Liver (tissue), 9 donors: ENCODE results near the gene TRPT1. TPM values are rescaled to one million over a fixed set of nuclear protein-coding genes. Genes with fewer than 3 reads are reported as not detected.

ENCODE experiments used
- DNase-seq: peaks from one replicate; pipeline ENCODE4 v3.0.0-alpha.2; 2017; ENCODE audit warnings: low spot score
- H3K27ac ChIP-seq, 2 donors: one replicate each; pipeline ENCODE4 v1.7.0; 2013; ENCODE audit warnings: inconsistent platforms in 2 of 2, low read length in 2 of 2, control low read depth in 1 of 2, low read depth in 1 of 2, mild to moderate bottlenecking in 1 of 2
- H3K27me3 ChIP-seq, 4 donors: one replicate each; pipeline versions ENCODE4 v1.6.1 to v1.7.0; 2013; ENCODE audit warnings: low read length in 3 of 4, inconsistent platforms in 1 of 4, mild to moderate bottlenecking in 1 of 4, moderate library complexity in 1 of 4; ENCODE audit not compliant: control insufficient read depth in 4 of 4, insufficient read depth in 4 of 4
- H3K36me3 ChIP-seq, 4 donors: one replicate each; pipeline versions ENCODE4 v1.6.1 to v1.7.0; 2013; ENCODE audit warnings: low read length in 3 of 4, mild to moderate bottlenecking in 3 of 4, low read depth in 1 of 4, moderate library complexity in 1 of 4; ENCODE audit not compliant: control insufficient read depth in 4 of 4, insufficient read depth in 3 of 4
- H3K4me1 ChIP-seq, 4 donors: one replicate each; pipeline versions ENCODE4 v1.6.1 to v1.7.0; 2013; ENCODE audit warnings: low read length in 3 of 4, mild to moderate bottlenecking in 3 of 4, moderate library complexity in 1 of 4; ENCODE audit not compliant: control insufficient read depth in 4 of 4, insufficient read depth in 4 of 4
- H3K4me3 ChIP-seq, 3 donors: one replicate each; pipeline versions ENCODE4 v1.6.1 to v1.7.0; 2013; ENCODE audit warnings: low read length in 3 of 3, control low read depth in 1 of 3, low read depth in 1 of 3, mild to moderate bottlenecking in 1 of 3
- H3K9ac ChIP-seq, 2 donors: one replicate each; pipeline ENCODE4 v1.7.0; 2013; ENCODE audit warnings: low read length in 2 of 2, mild to moderate bottlenecking in 2 of 2, moderate library complexity in 2 of 2, control low read depth in 1 of 2, low read depth in 1 of 2
- H3K9me3 ChIP-seq, 4 donors: one replicate each; pipeline versions ENCODE4 v1.6.1 to v1.7.0; 2013; ENCODE audit warnings: low read length in 3 of 4; ENCODE audit not compliant: control insufficient read depth in 4 of 4
- CTCF ChIP-seq: fragments of 150-350 bp; IDR thresholded peaks from 2 replicates; pipeline ENCODE4 v1.5.1; 2017; ENCODE audit warnings: improper control_type of control experiment, low read depth, low read length; ENCODE audit not compliant: missing input control
- EGR1 ChIP-seq, 2 donors: IDR thresholded peaks; 2 replicates each; pipeline ENCODE4 v1.6.1; 2016 to 2018; ENCODE audit warnings: antibody characterized with exemption in 2 of 2, low read depth in 2 of 2
- FOXA1 ChIP-seq: IDR thresholded peaks from 2 replicates; pipeline ENCODE4 v1.6.1; 2016; ENCODE audit warnings: antibody characterized with exemption
- GABPA ChIP-seq, 2 donors: IDR thresholded peaks in 1 of 2; conservative IDR thresholded peaks in 1 of 2; 2 replicates each; pipeline ENCODE4 v1.6.1; 2016; ENCODE audit warnings: antibody characterized with exemption in 2 of 2, mild to moderate bottlenecking in 1 of 2, moderate library complexity in 1 of 2
- HNF4A ChIP-seq, 2 donors: conservative IDR thresholded peaks; 2 replicates each; pipeline ENCODE4 v1.6.1; 2016; ENCODE audit warnings: antibody characterized with exemption in 2 of 2, mild to moderate bottlenecking in 2 of 2
- HNF4G ChIP-seq: IDR thresholded peaks from 2 replicates; pipeline ENCODE4 v1.6.1; 2016; ENCODE audit warnings: antibody characterized with exemption
- JUND ChIP-seq, 2 donors: IDR thresholded peaks; 2 replicates each; pipeline ENCODE4 v1.6.1; 2016; ENCODE audit warnings: antibody characterized with exemption in 2 of 2
- MAX ChIP-seq: IDR thresholded peaks from 2 replicates; pipeline ENCODE4 v1.6.1; 2016; ENCODE audit warnings: antibody characterized with exemption
- RAD21 ChIP-seq, 2 donors: IDR thresholded peaks; 2 replicates each; pipeline ENCODE4 v1.6.1; 2016; ENCODE audit warnings: antibody characterized with exemption in 2 of 2, mild to moderate bottlenecking in 2 of 2
- REST ChIP-seq: IDR thresholded peaks from 2 replicates; pipeline ENCODE4 v1.6.1; 2016; ENCODE audit warnings: antibody characterized with exemption, mild to moderate bottlenecking
- TAF1 ChIP-seq: conservative IDR thresholded peaks from 2 replicates; pipeline ENCODE4 v1.6.1; 2016; ENCODE audit warnings: antibody characterized with exemption, mild to moderate bottlenecking
- ZBTB33 ChIP-seq: IDR thresholded peaks from 2 replicates; pipeline ENCODE4 v1.6.1; 2016; ENCODE audit warnings: antibody characterized with exemption
- WGBS: extraction: QIAGEN DNeasy Blood & Tissue Kit; methylation state at CpG from one replicate; pipeline ENCODE4 v1.1.7; 2013; 5-methylcytosine and 5-hydroxymethylcytosine counted together
- polyA plus RNA-seq, 2 donors: library from polyadenylated mRNA; stranded (reverse) in 1 of 2; unstranded in 1 of 2; fragments of 200-250 nt in 1 of 2; fragments of >200 nt in 1 of 2; fragmentation: Nextera tagmentation in 1 of 2; extraction: Ambion mirVana in 1 of 2; gene quantifications; one replicate each; pipeline versions ENCODE4 v1.2.1 to v1.2.3, GENCODE V29; 2013 to 2015
- total RNA-seq, 2 donors: library from RNA; depleted of rRNA; stranded (reverse); fragments of >200 nt; gene quantifications; one replicate each; pipeline ENCODE4 v1.2.3, GENCODE V29; 2014
- TF ChIP-seq, protein P1 (sequence below): IDR thresholded peaks from 2 replicates; pipeline ENCODE4 v1.6.1; 2016; ENCODE audit warnings: antibody characterized with exemption
- donor health status: healthy.
- donor health status: healthy.
- donor health status: healthy.
- donor health status: healthy.
- donor health status: healthy.

The TRPT1 gene
- total and polyA plus RNA-seq, 4 donors: 14.0 to 37.8 (median 20.8) TPM

- TF ChIP-seq REST (no peak), HNF4A (conservative IDR thresholded peaks at IDR 0.05) (no peak), TAF1 (no peak), GABPA (IDR thresholded peaks at IDR 0.05 in 1 of 2, conservative IDR thresholded peaks at IDR 0.05 in 1 of 2) (no peak), CTCF (no peak)
These were observed 38.4 kb upstream of the TRPT1 start (continued) for GRCh38 chr11:64264371-64264852.

DNA sequence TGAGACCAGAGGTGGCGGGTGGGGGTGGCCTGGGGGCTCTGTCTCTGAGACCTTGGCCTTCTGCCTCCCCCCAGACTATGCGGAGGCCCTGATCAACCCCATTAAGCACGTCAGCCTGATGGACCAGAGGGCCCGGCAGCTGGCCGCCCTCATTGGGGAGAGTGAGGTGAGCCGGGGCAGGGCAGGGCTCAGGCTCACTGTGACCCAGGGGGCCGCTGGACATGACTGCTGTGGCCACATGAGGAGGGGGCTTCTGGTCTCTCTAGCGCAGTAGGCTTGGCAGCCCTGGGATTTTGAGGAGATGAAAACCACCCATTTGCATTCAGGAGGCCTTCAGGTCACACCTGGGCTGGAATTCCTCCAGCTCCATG is 37.9 kb upstream of the TRPT1 start:
- 96% methylated on average over 8 of the region's 8 CpGs for whole genome bisulfite sequencing
- H3K9me3 ChIP-seq: no peaks in the 10 kb centered on the region
- peaks cover 5 to 15% (median 12%) of the 10 kb centered on the region in 4 donors for H3K4me1 ChIP-seq
- no peak for DNase-seq
- H3K27me3 ChIP-seq: no peaks in the 10 kb centered on the region
- no peak overlapping the region for H3K9ac ChIP-seq
- H3K4me3 ChIP-seq: no peak overlapping the region
- no peak overlapping the region for H3K27ac ChIP-seq
- peaks cover 0 to 9% (median 3%) of the 10 kb centered on the region in 4 donors for H3K36me3 ChIP-seq
- TF ChIP-seq FOXA1 (no peak), RAD21 (IDR thresholded peaks at IDR 0.05) (no peak), ZBTB33 (no peak), HNF4G (no peak), MAX (no peak), JUND (IDR thresholded peaks at IDR 0.05) (no peak), HNF4A (conservative IDR thresholded peaks at IDR 0.05) (no peak), TAF1 (no peak), EGR1 (IDR thresholded peaks at IDR 0.05; ENCODE audit: low read depth in 2 of 2) (no peak)
- TF ChIP-seq, protein P1, sequence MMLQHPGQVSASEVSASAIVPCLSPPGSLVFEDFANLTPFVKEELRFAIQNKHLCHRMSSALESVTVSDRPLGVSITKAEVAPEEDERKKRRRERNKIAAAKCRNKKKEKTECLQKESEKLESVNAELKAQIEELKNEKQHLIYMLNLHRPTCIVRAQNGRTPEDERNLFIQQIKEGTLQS: no peak
